Measurements from ENCODE around the gene AGXT2.

- no peak for TF ChIP-seq POLR2A (IDR thresholded peaks at IDR 0.05; ENCODE audit: low read depth, low read length)
- no peak for TF ChIP-seq POLR2AphosphoS5 (IDR thresholded peaks at IDR 0.05; ENCODE audit: low read depth, low read length)
- TF ChIP-seq TAF1 (IDR thresholded peaks at IDR 0.05; ENCODE audit: borderline replicate concordance, low read depth, low read length): no peak
Observed at GRCh38 chr5:35095366-35095765, 47.6 kb upstream of the AGXT2 start.

Measured in GM12892 (cell line).